SU-DHL-6 (cell line): ENCODE results near the gene MRM1.

Experiments used
- CTCF ChIP-seq: fragments of 200-600 bp; sonication (generic); IDR thresholded peaks from one replicate; pipeline ENCODE4 v1.5.1; 2017; ENCODE audit warnings: antibody characterized with exemption, mild to moderate bottlenecking, low read length, moderate library complexity; ENCODE audit not compliant: insufficient read depth, poor library complexity, severe bottlenecking
- EZH2phosphoT487 ChIP-seq: fragments of 200-600 bp; sonication (generic), shearing (Covaris generic); conservative IDR thresholded peaks from 2 replicates; pipeline ENCODE4 v1.6.1; 2018; ENCODE audit warnings: mild to moderate bottlenecking, antibody characterized with exemption, low read length, moderate library complexity, mixed read lengths

- TF ChIP-seq CTCF, result no peak
- no peak for TF ChIP-seq EZH2phosphoT487
Observed at GRCh38 chr17:36612323-36612722, 10.9 kb downstream of the MRM1 start.
